HCT116 (cell line): ENCODE data around the gene TIMM10B. TPM values are rescaled to one million over a fixed set of nuclear protein-coding genes. Genes with fewer than 3 reads are reported as not detected.

Source experiments
- ATAC-seq: fragments of 200-7000 bp; cut with Tn5 transposase; 2 replicates; pipeline ENCODE4 v1.9.1; 2020; ENCODE audit warnings: mild to moderate bottlenecking, moderate library complexity
- BruUV-seq: library from RNA; stranded (reverse); fragments of 400-500 nt; replicated peaks from 2 replicates; lab custom pipeline; 2021; lab: Mats Ljungman, UMichigan
- CTCF ChIA-PET: fragments of 300-600 bp; sonication (Branson Sonifier 250); formaldehyde crosslinking; loops from one replicate; lab custom pipeline; 2021; ENCODE audit warnings: antibody characterized with exemption; lab: Charles Lee
- POLR2A ChIA-PET: fragments of 300-600, 350-600 bp; sonication (Branson Sonifier 250); formaldehyde crosslinking; loops from one replicate; lab custom pipeline; 2021; ENCODE audit warnings: antibody characterized with exemption; lab: Charles Lee
- RAD21 ChIA-PET, 2 experiments: fragments of 300-600 bp; sonication (Branson Sonifier 250); formaldehyde crosslinking; loops; one replicate each; lab custom pipeline; 2023; ENCODE audit warnings: low total read pairs in 2 of 2; ENCODE audit not compliant: uncharacterized antibody in 2 of 2, unreplicated experiment in 2 of 2, low non-redundant PET in 1 of 2; lab: Charles Lee
- DNase-seq: peaks from one replicate; pipeline ENCODE4 v3.0.0-alpha.2; 2010; ENCODE audit warnings: low read depth, low spot score
- H2AFZ ChIP-seq: fragments of 200-600 bp; shearing (Covaris generic), sonication (generic); 2 replicates; pipeline ENCODE4 v1.6.1; 2017; ENCODE audit warnings: low read depth, mixed run types, mixed read lengths, antibody characterized with exemption, low read length; ENCODE audit not compliant: poor library complexity, severe bottlenecking
- H3K27ac ChIP-seq: 2 replicates; pipeline ENCODE4 v1.5.1; 2012; ENCODE audit warnings: low read depth, low read length
- H3K27me3 ChIP-seq: fragments of 200-600 bp; sonication (generic); 2 replicates; pipeline ENCODE4 v1.6.1; 2016; ENCODE audit warnings: mixed run types, low read length, mixed read lengths; ENCODE audit not compliant: insufficient read depth
- H3K36me3 ChIP-seq, 2 experiments: fragments of 200-500 bp in 1 of 2; fragments of 200-600 bp in 1 of 2; sonication (Bioruptor generic) in 1 of 2; sonication (generic) in 1 of 2; 2 replicates each; pipeline versions ENCODE4 v1.5.1 to v1.6.1; 2014 to 2016; ENCODE audit warnings: low read length in 2 of 2, inconsistent platforms in 1 of 2, mixed read lengths in 1 of 2, mixed run types in 1 of 2; ENCODE audit not compliant: insufficient read depth in 2 of 2, control insufficient read depth in 1 of 2
- H3K4me1 ChIP-seq, 2 experiments: fragments of 200-600 bp in 1 of 2; sonication (generic) in 1 of 2; 2 replicates each; pipeline versions ENCODE4 v1.5.1 to v1.6.1; 2012 to 2017; ENCODE audit warnings: low read length in 2 of 2, inconsistent platforms in 1 of 2, mild to moderate bottlenecking in 1 of 2, mixed read lengths in 1 of 2, mixed run types in 1 of 2, moderate library complexity in 1 of 2; ENCODE audit not compliant: insufficient read depth in 2 of 2, control insufficient read depth in 1 of 2
- H3K4me2 ChIP-seq: fragments of 200-600 bp; sonication (generic); 2 replicates; pipeline ENCODE4 v1.6.1; 2017; ENCODE audit warnings: mixed run types, low read length, mixed read lengths
- H3K4me3 ChIP-seq, 2 experiments: fragments of 200-600 bp in 1 of 2; sonication (generic) in 1 of 2; replicated peaks in 1 of 2; 2 replicates each; pipeline ENCODE4 v1.5.1; 2011 to 2016; ENCODE audit warnings: low read length in 2 of 2, control low read depth in 1 of 2, low read depth in 1 of 2, mild to moderate bottlenecking in 1 of 2, mixed read lengths in 1 of 2, mixed run types in 1 of 2
- H3K79me2 ChIP-seq: fragments of 200-600 bp; sonication (generic); 2 replicates; pipeline ENCODE4 v1.6.1; 2017; ENCODE audit warnings: mild to moderate bottlenecking, mixed run types, low read length, moderate library complexity, mixed read lengths; ENCODE audit not compliant: insufficient read depth
- H3K9ac ChIP-seq: fragments of 200-600 bp; sonication (generic); 2 replicates; pipeline ENCODE4 v1.6.1; 2016; ENCODE audit warnings: low read length, mixed read lengths
- H3K9me2 ChIP-seq: fragments of 200-600 bp; sonication (generic), shearing (Covaris generic); 2 replicates; pipeline ENCODE4 v1.6.1; 2017; ENCODE audit warnings: mixed run types, mild to moderate bottlenecking, moderate library complexity; ENCODE audit not compliant: insufficient read depth
- H3K9me3 ChIP-seq, 2 experiments: fragments of 200-500 bp in 1 of 2; fragments of 200-600 bp in 1 of 2; sonication (Bioruptor generic) in 1 of 2; sonication (generic) in 1 of 2; 2 replicates each; pipeline ENCODE4 v1.6.1; 2014 to 2017; ENCODE audit warnings: low read length in 2 of 2, mixed read lengths in 2 of 2, inconsistent platforms in 1 of 2, low read depth in 1 of 2, mild to moderate bottlenecking in 1 of 2, mixed run types in 1 of 2, moderate library complexity in 1 of 2; ENCODE audit not compliant: control insufficient read depth in 1 of 2, insufficient read depth in 1 of 2
- H4K20me1 ChIP-seq: fragments of 200-600 bp; sonication (generic), shearing (Covaris generic); 2 replicates; pipeline ENCODE4 v1.6.1; 2017; ENCODE audit warnings: mixed run types, mild to moderate bottlenecking, moderate library complexity; ENCODE audit not compliant: insufficient read depth
- ELF1 ChIP-seq: IDR thresholded peaks from 2 replicates; pipeline ENCODE4 v1.6.1; 2012; ENCODE audit warnings: low read depth, borderline replicate concordance
- EZH2 ChIP-seq: fragments of 200-600 bp; sonication (generic); IDR thresholded peaks from 2 replicates; pipeline ENCODE4 v1.6.1; 2017; ENCODE audit warnings: antibody characterized with exemption, mixed run types
- EZH2phosphoT487 ChIP-seq: fragments of 200-600 bp; IDR thresholded peaks from 2 replicates; pipeline ENCODE4 v1.6.1; 2018; ENCODE audit warnings: antibody characterized with exemption, borderline replicate concordance
- FOSL1 ChIP-seq: IDR thresholded peaks from 2 replicates; pipeline ENCODE4 v1.6.1; 2012; ENCODE audit warnings: low read depth
- JUND ChIP-seq: IDR thresholded peaks from 2 replicates; pipeline ENCODE4 v1.6.1; 2012
- POLR2AphosphoS5 ChIP-seq: IDR thresholded peaks from 2 replicates; pipeline ENCODE4 v1.6.1; 2011; ENCODE audit warnings: mild to moderate bottlenecking, low read depth, low read length, moderate library complexity
- RAD21 ChIP-seq: IDR thresholded peaks from 2 replicates; pipeline ENCODE4 v1.6.1; 2012; ENCODE audit warnings: low read depth, mild to moderate bottlenecking
- ZFX ChIP-seq: fragments of 450-650 bp; IDR thresholded peaks from 2 replicates; pipeline ENCODE4 v1.6.1; 2017
- intact Hi-C: fragments of 100-400 bp; cut with micrococcal nuclease; formaldehyde crosslinking; loops from 2 replicates; pipeline ENCODE4 v1.10.0; 2022
- total RNA-seq: library from RNA; stranded (reverse); gene quantifications from one replicate; pipeline ENCODE4 v1.2.1, GENCODE V29; 2021; ENCODE audit not compliant: unreplicated experiment
- TF ChIP-seq, protein P1 (sequence below): IDR thresholded peaks from 2 replicates; pipeline ENCODE4 v1.6.1; 2012
- TF ChIP-seq, protein P2 (sequence below): IDR thresholded peaks from 2 replicates; pipeline ENCODE4 v1.6.1; 2012; ENCODE audit warnings: low read depth

The TIMM10B gene
- total RNA-seq, 1 experiment from 2014 or later: 22.9 TPM

DNA sequence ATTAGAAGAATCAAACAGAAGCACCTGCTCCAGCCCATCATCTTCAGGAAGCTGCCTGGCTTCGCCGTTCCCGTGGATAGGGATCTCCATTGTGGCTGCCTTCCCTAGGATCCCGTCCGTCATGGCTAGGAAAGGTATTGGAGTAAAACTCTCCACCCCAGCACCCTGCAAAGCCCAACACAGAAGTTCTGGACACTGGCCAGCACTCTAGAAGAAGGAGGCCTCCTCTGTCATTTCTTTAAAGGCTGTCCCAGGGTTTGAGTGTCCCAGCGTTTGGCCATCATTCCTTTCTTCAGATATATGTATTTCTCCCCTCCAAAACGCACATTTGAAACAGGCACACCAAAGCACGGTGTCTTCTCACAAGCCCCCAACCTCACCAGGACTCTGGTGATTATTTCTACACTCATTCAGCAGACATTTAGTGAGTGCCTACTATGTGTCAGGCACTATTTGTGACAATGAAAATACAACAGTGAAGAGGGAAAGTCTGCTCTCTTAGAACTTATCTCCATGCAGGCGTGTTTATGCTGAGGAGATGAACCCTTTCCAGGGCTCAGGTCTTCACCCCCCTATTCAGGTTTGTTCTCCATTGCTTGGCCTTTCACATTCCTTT, 894 bp upstream of the TIMM10B start:
- TSS peak; percentile 59 for BruUV-seq
- Histone ChIP-seq H3K9me3 (no peaks in the 10 kb centered on the region), H3K9me2 (no peaks in the 10 kb centered on the region), H3K4me1 (peaks cover 13 to 22% of the 10 kb centered on the region in 2 experiments; a peak in 3 of 4 replicates), H2AFZ (no peak overlapping the region), H3K27me3 (no peaks in the 10 kb centered on the region), H3K79me2 (peaks cover 52% of the 10 kb centered on the region), H3K27ac (peak overlapping the region; percentile 57), H4K20me1 (no peaks in the 10 kb centered on the region; the same call in 1 of the 2 replicates), H3K4me3 (peak overlapping the region; percentile 86 to 96), H3K36me3 (peaks cover 19 to 63% of the 10 kb centered on the region in 2 experiments), H3K4me2 (peak overlapping the region; percentile 93), H3K9ac (peak overlapping the region; percentile 93)
- intact Hi-C loops: loop anchor here (2.0 kb wide), 2 partner anchors 92 to 124 kb away; no protein-coding TSS in a partner anchor
- ChIA-PET POLR2A (no interaction called here), RAD21 (no interaction called here), CTCF (no interaction called here)
- no peak for TF ChIP-seq POLR2AphosphoS5
- TF ChIP-seq FOSL1: no peak
- no peak for TF ChIP-seq JUND
- TF ChIP-seq, protein P1, sequence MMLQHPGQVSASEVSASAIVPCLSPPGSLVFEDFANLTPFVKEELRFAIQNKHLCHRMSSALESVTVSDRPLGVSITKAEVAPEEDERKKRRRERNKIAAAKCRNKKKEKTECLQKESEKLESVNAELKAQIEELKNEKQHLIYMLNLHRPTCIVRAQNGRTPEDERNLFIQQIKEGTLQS: no peak
- TF ChIP-seq EZH2phosphoT487: no peak
- TF ChIP-seq, protein P2, sequence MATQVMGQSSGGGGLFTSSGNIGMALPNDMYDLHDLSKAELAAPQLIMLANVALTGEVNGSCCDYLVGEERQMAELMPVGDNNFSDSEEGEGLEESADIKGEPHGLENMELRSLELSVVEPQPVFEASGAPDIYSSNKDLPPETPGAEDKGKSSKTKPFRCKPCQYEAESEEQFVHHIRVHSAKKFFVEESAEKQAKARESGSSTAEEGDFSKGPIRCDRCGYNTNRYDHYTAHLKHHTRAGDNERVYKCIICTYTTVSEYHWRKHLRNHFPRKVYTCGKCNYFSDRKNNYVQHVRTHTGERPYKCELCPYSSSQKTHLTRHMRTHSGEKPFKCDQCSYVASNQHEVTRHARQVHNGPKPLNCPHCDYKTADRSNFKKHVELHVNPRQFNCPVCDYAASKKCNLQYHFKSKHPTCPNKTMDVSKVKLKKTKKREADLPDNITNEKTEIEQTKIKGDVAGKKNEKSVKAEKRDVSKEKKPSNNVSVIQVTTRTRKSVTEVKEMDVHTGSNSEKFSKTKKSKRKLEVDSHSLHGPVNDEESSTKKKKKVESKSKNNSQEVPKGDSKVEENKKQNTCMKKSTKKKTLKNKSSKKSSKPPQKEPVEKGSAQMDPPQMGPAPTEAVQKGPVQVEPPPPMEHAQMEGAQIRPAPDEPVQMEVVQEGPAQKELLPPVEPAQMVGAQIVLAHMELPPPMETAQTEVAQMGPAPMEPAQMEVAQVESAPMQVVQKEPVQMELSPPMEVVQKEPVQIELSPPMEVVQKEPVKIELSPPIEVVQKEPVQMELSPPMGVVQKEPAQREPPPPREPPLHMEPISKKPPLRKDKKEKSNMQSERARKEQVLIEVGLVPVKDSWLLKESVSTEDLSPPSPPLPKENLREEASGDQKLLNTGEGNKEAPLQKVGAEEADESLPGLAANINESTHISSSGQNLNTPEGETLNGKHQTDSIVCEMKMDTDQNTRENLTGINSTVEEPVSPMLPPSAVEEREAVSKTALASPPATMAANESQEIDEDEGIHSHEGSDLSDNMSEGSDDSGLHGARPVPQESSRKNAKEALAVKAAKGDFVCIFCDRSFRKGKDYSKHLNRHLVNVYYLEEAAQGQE: no peak
- TF ChIP-seq ELF1: no peak
- no peak for TF ChIP-seq RAD21
- no peak for TF ChIP-seq EZH2
- TF ChIP-seq ZFX: no peak
- ATAC-seq (no peak), DNase-seq (no peak)
